H7 (cell line): Measurements from ENCODE around the gene FMN1. TPM values are rescaled to one million over a fixed set of nuclear protein-coding genes. Genes with fewer than 3 reads are reported as not detected.
A peak's percentile ranks its signal among the peaks of the same experiment; 100 is the strongest.

Source experiments
- DNase-seq: peaks from one replicate; pipeline ENCODE4 v3.0.0; 2012
- H3K27me3 ChIP-seq: 2 replicates; pipeline ENCODE4 v1.6.0; 2011; ENCODE audit warnings: mild to moderate bottlenecking, low read length; ENCODE audit not compliant: control insufficient read depth, insufficient read depth
- H3K36me3 ChIP-seq: replicated peaks from 2 replicates; pipeline ENCODE4 v1.5.1; 2011; ENCODE audit warnings: low read length; ENCODE audit not compliant: control insufficient read depth, insufficient read depth
- H3K4me3 ChIP-seq: 2 replicates; pipeline ENCODE4 v1.5.1; 2011; ENCODE audit warnings: low read depth, mild to moderate bottlenecking, control low read depth, low read length, moderate library complexity; ENCODE audit not compliant: insufficient read depth
- total RNA-seq: library from RNA; depleted of rRNA; stranded (reverse); fragments of >200 nt; shearing (Covaris generic); gene quantifications from 2 replicates; pipeline ENCODE4 v1.2.3, GENCODE V29; 2014

The FMN1 gene
- total RNA-seq, 1 experiment from 2014 or later, result 1.7 TPM

DNA sequence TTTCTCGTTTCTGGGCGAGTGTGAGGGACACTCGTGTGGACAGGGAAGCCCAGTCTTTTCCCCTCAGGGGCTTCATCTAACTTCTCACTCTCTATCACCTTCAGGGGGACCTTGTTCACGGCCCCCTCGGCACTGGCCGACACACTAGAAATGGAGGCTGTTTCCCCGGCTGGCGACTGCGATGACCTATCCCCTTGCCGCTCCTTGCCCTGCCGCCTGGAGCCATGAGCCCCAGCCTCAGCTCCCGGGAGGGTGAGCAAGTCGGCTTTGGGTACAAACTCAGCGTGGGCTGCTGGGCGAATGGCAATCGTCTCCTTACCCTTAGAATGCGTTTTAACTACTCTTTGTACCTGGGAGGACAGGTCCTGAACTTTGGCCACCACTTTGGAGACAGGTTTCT is 41.0 kb downstream of the FMN1 start:
- DNase-seq, result no peak
- no peaks in the 10 kb centered on the region for H3K27me3 ChIP-seq
- no peak overlapping the region for H3K4me3 ChIP-seq
- no peaks in the 10 kb centered on the region for H3K36me3 ChIP-seq

DNA sequence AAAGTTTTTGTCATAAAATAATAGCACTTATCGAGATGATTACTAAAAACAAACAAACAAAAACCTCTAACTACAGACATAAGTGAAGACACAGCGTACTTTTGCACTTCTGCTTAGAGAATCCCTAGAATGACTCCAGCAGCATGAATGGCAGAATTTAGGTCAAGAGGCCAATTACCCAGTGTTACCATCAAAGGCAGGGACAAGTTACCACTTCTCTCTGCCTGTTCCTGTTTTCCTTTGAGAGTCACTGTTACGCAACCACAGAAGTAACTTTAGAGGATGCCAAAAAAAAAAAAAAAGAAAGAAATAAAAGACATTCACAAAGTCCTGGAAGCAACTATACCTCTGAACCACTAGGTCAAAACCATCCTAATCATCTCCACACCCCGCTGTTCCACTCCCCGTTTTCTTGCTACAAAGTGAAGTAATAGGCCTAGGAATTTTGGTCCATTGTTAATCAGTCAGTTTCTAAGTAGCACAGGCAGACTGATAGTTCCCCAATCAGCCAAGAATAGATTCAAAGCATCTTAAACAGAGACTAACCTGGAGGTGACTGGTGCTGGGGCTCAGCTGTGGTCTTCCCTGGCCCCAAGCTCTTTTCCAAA is 41.9 kb downstream of the FMN1 start:
- Histone ChIP-seq H3K36me3 (no peaks in the 10 kb centered on the region), H3K4me3 (no peak overlapping the region), H3K27me3 (no peaks in the 10 kb centered on the region)
- no peak for DNase-seq

DNA sequence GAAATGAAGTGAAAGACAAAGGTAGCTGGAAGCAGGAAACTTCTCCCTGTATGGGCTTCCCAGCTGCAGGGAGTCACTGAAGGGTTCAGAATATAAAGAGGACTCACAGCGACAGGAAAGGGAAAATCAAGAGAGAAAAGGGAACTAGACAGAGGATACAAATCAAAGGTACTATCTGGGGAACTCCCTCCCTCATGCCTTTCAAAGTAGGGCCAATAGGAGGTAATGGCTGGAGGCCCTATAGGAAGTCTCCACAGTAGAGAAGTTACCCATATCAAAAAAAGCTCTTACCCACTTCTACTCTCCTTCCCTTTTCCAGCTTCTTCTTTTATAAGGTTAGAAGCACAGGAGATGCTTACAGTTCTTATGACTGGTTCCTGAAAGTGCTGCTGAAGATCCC is 43.5 kb downstream of the FMN1 start:
- Histone ChIP-seq H3K36me3 (no peaks in the 10 kb centered on the region), H3K4me3 (no peak overlapping the region), H3K27me3 (no peaks in the 10 kb centered on the region)
- DNase-seq, result no peak

DNA sequence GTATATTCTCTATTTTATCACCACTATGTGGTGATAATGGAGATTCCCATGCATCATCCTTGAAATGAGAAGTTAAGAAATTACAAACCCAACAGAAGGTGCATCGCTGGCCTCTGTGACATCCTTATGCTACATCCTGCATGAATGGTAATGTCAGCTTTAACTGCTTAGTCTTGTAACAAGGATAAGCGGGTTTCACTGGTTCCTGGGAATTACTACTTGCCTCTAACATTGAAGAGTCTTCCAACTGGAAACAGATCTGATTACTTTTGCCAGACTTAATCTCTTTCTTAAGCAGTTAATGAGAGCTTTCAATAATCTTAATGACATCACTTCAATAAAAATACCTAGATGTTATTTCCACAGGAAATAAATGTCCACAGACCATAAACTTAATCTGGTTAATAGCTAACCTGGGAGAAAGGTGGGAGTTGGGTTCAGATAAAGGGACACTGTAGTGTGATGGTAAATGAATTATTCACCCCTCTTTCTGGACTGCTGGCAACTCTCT is 44.0 kb downstream of the FMN1 start:
- DNase-seq, result no peak
- H3K4me3 ChIP-seq, result no peak overlapping the region
- H3K36me3 ChIP-seq, result no peaks in the 10 kb centered on the region
- no peaks in the 10 kb centered on the region for H3K27me3 ChIP-seq

DNA sequence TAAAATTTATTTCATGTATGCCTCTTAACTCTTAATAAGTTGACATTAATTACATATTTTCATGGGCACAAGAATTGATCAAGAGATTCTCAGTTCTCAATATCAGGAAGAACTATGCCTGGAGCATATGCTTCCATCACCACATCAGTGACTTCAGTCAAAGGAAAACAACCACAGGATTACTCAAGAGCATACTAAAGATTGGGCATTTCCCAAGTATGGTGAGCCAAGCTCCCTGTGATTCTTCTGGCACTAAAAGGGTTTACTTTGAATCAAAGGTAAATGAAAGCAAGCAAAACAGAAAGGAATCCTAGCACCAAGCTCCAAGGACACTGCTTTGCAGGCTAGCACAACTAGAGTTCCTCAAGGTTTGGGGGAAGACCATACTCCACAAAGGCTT is 44.6 kb downstream of the FMN1 start:
- DNase-seq, result no peak
- Histone ChIP-seq H3K36me3 (no peaks in the 10 kb centered on the region), H3K4me3 (no peak overlapping the region), H3K27me3 (no peaks in the 10 kb centered on the region)

DNA sequence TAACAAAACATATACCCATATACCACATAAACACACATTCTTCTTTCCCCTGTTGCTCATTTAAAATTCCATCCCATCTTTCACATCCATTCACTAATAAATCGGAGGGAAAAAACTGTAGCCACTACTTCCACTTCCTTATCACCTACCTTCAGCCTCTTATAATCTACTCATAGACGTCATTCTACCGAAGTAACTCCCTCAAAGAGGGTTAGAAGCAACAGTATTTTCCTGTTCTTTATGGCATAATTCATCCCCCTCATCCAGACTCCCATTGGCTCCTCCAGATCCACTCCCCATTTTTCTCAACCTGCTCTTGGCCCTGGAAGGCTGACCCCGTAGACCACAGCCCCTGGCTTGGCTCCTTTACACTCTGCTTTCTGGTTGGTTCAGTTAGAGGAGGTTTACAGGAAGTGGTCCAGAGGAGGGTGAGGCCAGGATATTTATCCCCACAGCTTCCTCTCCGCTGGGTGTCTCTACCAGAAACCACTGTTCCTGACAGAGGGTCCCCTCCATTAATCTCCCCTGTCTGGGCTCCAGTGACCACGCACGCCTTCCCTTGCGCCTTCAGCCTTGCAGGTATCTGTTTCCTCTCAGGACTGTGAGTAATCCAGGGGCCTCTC is 46.3 kb downstream of the FMN1 start:
- no peaks in the 10 kb centered on the region for H3K27me3 ChIP-seq
- H3K36me3 ChIP-seq, result no peaks in the 10 kb centered on the region
- H3K4me3 ChIP-seq, result no peak overlapping the region
- DNase-seq, result no peak

DNA sequence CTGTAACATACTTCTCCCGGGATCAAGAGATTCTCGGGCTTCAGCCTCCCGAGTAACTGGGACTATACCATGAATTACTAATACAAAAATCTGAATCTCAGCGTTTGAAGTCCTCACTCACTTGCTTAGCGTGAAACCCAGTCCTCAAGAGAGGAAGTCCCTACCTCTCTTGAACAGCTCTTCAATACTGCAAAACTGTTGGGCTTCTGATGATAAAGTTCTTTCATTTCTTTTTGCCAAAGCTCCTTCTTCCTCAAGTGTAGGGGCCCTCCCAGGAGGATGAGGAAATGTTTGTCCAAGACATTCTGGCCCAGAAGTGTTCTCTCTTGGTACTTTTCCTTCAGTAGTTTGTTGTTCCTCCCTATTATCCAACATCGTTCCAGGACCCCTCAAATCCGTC is 48.5 kb downstream of the FMN1 start:
- Histone ChIP-seq H3K27me3 (no peaks in the 10 kb centered on the region), H3K36me3 (no peaks in the 10 kb centered on the region), H3K4me3 (no peak overlapping the region)
- DNase-seq, result no peak

DNA sequence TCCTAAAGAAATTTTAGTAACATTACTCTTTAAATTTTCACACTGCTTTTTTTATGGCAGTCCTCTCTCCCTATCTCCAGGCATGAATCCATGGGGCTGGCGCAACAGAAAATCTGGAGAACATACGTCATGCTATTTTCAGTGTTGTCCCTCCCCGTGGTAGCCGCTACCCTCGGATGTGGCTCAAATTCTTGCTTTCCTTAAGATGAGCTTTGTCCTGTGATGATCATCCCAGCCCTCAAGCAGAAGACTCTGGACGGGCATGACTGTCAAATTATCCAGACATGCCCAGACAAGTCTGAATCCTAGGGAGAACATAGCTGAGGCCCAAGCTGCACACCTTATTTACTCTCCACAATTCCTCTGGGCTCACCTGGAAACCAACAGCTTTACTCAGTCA is 49.1 kb downstream of the FMN1 start:
- DNase-seq, result no peak
- Histone ChIP-seq H3K36me3 (no peaks in the 10 kb centered on the region), H3K27me3 (no peaks in the 10 kb centered on the region), H3K4me3 (no peak overlapping the region)

DNA sequence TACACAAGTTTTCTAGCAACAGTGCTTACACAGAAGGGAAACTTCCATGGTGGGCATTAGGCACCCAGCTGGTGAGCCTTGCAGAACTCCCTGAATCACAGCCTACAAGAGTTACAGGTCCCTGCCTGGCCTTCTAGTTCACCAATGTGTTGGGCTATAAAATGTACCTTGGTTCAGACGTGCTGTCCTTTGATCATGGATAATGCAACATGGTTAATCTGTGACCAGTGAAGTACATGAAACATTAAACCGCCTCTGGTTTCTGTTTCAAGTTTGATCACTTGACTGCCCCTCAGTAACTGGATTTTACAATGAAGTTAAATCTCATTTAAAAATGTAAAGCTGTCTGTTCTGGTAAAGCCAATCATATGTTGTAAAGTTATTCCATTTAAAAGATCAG is 51.8 kb downstream of the FMN1 start:
- H3K4me3 ChIP-seq, result no peak overlapping the region
- no peak for DNase-seq
- no peaks in the 10 kb centered on the region for H3K27me3 ChIP-seq
- no peaks in the 10 kb centered on the region for H3K36me3 ChIP-seq

DNA sequence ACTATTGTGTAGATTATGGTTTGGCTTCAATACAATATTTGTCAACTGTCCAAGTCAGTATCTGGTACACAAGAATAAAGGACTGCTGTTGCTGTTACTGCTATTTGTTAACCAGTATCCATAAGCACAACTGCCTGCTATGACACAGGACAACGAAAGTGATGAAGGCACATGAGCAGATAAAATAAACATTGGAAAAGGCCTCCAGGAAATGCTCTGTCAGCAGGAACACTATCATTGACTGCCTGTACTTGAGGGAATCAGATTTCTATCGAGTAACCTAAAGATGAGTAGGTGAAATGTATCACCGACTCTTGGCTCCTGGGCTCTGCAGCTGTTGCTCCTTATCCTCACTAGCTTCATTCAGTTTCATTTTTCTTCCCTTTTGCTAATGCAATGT is 56.5 kb downstream of the FMN1 start:
- Histone ChIP-seq H3K27me3 (no peaks in the 10 kb centered on the region), H3K36me3 (no peaks in the 10 kb centered on the region), H3K4me3 (no peak overlapping the region)
- no peak for DNase-seq

DNA sequence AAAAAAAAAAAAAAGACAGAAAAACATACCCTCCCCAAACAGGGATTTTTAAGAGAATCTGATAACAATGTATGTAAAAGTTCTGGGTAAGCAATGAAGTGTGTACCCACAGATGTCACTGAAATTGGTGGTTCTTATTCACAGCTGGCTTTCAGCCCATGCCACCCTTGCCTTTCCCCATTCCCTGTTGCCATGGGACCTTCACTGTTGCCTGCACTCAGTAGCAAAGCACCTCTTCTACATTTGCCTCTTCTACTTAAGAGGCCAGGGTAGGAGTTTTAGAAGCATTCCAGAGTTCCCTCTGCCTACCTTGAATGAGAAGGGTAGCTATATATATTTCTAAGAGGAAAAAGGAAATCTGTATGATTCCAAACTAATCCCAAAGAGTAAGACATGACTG is 57.4 kb downstream of the FMN1 start:
- Histone ChIP-seq H3K27me3 (no peaks in the 10 kb centered on the region), H3K36me3 (no peaks in the 10 kb centered on the region), H3K4me3 (no peak overlapping the region)
- no peak for DNase-seq

DNA sequence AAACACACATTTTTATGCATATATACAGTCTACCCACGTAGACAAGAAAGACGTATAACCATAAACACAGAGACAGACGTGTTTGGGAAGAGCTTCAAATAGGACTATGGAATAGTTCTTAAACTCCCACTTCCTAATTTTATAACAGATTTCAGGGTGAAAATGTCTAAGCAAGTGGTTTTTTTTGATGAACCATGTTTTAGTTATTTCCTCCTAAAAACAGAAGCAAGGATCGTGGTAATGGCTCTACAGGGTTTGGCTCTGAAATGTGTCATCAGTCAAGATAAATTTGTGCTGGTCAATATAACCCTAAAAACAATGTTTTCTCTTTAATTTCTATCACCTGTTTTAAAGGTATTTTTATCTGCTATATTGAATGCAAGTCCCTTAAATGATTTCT is 58.2 kb downstream of the FMN1 start:
- Histone ChIP-seq H3K27me3 (no peaks in the 10 kb centered on the region), H3K36me3 (no peaks in the 10 kb centered on the region), H3K4me3 (no peak overlapping the region)
- no peak for DNase-seq

DNA sequence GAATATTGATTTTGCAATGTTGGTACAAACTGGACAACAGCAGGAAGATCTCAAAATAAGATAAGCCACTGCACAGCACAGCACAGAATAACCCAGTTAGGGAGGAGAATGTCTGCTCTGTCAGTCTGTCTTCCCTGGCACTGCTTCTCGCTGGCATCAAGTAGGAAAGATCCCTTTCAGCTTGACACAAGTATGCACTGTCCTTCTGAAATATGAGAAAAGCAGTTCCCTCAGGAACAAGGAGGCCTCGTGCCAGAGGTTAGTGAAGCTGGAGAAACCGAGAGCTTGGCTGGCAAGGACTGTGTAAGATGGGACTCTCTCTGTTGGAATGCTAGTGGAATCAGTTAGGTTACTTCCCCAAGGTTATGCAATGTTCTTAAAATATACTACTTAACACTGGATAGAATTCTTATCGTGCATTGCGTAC is 59.1 kb downstream of the FMN1 start:
- no peaks in the 10 kb centered on the region for H3K36me3 ChIP-seq
- no peak for DNase-seq
- no peaks in the 10 kb centered on the region for H3K27me3 ChIP-seq
- H3K4me3 ChIP-seq, result no peak overlapping the region

DNA sequence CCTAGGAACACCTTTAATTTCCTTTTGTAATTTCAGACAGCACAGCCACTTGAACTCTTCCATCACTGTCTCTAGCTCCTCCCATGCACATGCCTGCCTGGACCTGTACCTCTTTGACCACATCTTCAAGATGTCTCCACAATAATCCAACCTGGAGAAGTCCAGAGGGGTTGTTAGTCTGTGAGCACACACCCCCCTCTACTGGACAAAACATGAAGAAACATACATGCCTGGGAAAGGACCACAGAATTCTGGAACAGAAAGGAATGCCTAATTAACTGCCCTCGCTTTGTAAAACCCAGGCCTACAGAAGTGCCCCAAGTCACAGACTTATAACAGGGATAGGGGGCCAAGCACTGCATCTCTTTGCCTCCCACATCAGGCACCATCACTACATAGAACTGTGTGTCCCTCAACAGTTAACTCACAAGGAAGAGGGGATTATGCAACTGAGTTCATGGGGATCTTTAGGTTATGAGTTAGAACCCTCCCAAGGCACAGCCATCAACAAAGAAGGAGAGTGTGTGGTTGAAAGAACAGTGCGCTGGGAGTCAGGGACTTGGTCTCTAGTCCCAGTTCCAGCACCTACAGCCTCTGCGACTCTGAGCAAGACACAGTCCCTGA is 61.7 kb downstream of the FMN1 start:
- Histone ChIP-seq H3K27me3 (no peaks in the 10 kb centered on the region), H3K36me3 (no peaks in the 10 kb centered on the region), H3K4me3 (no peak overlapping the region)
- DNase-seq, result peak; percentile 56

DNA sequence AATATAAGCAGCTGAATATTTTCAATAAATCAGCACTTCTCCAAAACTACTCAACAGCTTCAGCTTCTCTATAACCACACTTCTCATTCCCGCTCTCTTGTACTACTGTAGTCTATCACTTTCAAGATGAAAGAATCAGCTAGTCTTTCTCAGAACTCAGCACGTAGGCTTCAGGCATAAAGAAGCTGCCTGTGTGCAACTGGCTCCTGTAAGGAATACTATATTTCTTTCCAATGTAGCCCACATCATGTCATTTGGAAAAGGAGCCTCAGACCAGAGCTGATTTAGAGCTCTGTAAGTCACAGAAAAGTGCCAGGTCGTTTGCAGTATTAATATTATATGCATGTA is 62.3 kb downstream of the FMN1 start:
- no peak for DNase-seq
- H3K4me3 ChIP-seq, result no peak overlapping the region
- H3K27me3 ChIP-seq, result no peaks in the 10 kb centered on the region
- no peaks in the 10 kb centered on the region for H3K36me3 ChIP-seq
